ENCODE results near the gene STAP2.
A peak's percentile ranks its signal among the peaks of the same experiment; 100 is the strongest.

STAP2 gene

DNA sequence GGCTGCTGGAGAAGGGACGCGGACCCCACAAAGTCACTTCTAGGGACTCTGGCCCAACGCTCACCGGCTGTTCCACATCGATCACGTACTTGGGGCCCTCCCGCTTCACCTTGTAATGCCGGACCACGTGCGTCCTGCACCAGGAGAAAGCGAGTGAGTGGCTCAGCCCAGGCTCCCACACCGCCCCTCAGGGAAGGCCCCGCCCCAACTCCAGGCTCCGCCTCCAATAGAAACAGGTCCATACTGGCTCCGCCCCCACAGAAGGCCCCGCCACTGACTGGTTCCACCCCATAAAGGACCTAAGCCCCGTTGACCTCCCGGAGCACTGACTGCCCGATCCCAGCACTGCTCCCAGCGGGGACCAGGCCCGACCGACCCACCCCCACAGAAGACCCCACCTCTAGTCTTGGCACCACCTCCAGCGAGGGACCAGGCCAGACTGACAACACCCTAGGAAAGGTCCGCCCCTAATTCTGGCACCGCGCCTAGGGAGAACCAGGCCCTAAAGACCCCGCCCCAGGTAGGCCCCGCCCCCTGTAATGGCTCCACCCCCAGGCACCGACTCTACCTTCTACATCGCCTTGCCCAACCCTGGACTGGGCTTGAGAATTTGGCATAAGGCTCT, 11.3 kb downstream of the STAP2 start:
- peak in 1 of 2 donors; percentile 53 for DNase-seq (ENCODE audit: low read depth in 2 of 2)

DNA sequence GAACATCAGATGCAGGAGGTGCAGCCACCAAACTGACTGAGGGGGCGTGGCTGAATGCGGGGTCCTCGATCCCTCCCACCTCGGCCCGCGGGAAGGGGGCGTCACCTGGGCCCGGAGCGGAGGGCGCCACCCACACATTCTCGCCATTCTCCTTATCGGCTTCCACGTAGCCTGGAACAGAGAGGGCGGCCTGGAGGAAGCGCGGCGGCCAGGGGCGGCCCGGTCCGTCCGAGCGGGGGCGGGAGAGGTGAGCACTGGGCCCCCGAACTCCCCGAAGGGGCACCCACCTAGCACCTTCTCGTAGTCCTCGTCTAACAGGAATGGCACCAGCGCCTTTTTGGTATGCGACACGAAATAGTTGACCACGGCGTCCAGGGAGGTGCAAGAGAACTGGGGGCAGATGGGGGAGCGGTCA, 11.8 kb downstream of the STAP2 start:
- DNase-seq (ENCODE audit: low read depth in 2 of 2) = no peak

DNA sequence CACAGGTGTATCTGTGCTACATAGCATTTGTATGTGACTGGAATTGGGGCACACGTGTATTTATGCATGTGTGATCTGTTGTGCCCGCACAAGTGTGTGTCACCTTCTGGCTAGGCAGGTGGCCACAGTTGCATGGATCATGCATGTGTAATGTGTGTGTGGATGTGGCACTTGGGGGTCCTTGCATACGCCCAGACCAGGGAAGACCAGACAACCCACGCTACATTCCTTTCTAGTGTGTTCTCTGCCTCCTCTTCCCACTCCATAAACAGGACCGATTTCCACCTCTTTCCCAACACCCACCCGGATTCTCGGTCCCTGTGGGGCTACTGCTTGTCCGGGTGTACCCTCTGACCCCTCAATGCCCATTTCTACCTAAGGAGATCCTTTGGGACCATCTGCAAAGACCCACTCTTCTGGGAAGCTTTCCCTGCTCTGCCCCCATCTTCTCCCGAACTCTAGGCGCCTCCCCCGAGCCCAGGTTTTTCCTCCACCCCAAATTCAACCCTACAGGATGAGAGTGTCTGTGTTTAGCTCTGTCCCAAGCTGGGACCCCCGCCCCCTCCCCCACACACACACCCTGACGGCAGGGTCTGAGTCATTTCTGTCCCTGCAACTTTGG, 12.3 kb downstream of the STAP2 start:
- no peak for DNase-seq (ENCODE audit: low read depth in 2 of 2)

DNA sequence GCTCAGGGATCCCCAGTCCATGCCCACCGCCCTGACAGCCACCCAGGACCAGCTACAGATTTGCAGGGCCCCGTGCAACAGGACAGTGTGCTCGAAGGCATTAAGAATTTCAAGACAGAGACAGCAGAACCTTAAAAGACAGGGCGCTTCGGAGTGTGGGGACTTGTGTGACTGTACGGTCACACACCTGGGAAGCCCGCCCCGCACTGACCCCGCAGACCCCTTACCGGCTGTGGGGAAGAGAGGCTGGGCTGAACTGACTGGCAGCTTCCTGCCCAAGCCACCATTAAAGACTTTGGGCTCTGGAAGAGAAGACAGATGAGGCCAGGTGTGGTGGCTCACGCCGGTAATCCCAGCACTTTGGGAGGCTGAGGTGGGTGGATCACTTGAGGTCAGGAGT, 14.4 kb downstream of the STAP2 start:
- DNase-seq (ENCODE audit: low read depth in 2 of 2) = no peak

DNA sequence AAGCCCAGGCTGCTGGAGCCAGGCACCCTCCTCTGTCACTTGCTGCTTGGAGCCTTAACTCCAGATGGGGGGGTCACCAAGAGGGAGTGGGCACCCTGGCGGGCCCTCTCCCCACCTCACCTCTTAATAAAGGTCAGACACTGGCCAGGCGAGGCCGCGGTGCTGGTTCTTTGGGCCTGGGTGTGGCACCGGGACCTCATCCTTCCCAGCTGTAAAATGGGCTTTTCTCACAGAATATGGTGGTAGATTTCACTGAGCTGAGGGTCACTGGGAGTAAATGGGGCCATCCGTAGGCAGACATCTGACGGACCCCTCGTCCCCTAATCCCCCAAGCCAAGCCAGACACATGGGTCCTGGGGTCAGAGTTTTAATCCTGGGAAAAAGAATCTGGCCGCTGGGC, 14.9 kb downstream of the STAP2 start:
- no peak for DNase-seq (ENCODE audit: low read depth in 2 of 2)

DNA sequence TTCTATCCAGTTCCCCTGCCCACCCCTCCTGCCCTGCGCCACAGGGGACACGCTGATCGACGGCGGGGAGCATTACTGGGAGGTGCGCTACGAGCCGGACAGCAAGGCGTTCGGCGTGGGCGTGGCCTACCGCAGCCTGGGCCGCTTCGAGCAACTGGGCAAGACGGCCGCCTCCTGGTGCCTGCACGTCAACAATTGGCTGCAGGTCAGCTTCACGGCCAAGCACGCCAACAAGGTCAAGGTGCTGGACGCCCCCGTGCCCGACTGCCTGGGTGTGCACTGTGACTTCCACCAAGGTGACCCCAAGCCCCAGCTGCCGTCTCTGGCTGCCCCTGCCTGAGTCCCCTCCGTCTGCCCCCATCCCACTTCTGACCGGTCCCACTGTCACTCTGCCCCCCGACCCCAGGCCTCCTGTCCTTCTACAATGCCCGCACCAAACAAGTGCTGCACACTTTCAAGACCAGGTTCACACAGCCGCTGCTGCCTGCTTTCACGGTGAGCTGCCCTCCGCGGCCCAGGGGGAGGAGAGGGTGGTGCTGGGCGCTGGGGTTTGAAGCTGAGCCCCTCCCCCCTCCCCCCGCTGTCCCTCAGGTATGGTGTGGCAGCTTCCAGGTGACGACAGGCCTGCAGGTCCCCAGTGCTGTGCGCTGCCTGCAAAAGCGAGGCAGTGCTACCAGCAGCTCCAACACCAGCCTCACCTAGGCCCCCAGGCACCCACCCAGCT, 15.5 kb downstream of the STAP2 start:
- DNase-seq (ENCODE audit: low read depth in 2 of 2) = no peak

DNA sequence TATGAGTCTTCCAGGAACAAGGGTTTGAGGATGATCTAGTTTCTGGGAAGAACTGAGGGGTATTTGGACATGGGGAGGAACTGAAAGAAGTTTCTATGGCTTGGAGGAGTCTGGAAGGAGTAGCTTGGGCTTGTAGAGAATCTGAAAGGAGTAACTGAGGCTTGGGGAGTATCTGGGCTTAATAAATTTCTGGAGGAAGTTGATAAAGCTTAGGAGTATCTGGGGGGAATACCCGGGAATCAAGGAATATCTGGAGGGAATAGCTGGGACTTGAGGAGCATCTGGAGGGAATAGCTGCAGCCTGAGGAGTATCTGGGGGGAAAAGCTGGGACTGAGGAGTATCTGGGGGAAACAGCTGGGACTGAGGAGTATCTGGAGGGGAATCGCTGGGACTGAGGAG, 18.2 kb downstream of the STAP2 start:
- DNase-seq (ENCODE audit: low read depth in 2 of 2) = no peak

DNA sequence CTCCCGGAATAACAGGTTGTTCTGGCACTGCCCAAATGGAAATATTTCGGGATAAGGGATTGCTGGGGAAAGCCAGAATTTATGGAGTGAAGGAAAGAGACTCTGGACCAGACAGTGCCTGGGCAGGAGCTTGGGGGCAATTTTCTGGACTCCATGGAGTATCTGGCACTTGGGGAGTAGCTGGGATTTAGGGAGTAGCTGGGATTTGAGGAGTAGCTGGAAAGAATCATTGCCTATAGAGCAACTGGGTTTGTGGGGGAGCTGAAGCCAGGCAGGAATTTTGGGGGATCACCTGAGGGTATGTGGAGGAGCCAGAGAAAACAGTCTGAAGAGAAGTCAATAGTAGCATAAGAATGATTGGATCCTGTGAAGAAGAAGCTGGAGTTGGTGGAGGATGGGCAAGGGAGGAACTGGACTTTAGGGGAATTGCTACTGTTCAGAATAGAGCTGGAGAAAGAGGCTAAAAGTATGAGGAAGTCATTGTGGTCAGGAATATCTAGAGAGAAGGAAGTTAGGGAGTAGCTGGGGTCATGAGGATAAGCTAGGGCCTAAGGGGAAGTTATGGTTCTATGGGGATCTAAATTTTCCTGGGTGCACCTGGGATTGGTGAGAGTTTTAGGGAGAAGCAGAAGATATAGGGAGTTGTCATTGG, 19.4 kb downstream of the STAP2 start:
- DNase-seq (ENCODE audit: low read depth in 2 of 2) = no peak

DNA sequence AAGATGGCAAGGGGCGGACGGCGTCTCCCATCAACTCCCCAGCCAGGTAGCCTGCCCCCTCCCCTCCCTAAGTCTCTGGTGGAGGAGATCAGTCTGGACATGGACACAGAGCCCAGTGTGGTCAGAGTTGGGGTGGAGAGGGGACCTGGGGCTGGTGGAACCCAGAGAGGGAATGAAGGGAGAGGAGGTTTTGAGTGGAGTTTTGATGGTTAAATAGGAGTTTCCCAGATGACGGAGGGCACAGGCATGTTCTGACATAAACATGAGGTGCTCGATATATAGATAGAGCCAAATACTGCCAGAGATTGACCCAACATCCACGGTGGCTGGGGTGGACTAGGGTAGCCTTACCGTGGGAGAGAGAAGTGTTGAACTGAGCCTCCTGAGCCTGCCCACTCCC, 20.2 kb downstream of the STAP2 start:
- DNase-seq (ENCODE audit: low read depth in 2 of 2) = no peak

DNA sequence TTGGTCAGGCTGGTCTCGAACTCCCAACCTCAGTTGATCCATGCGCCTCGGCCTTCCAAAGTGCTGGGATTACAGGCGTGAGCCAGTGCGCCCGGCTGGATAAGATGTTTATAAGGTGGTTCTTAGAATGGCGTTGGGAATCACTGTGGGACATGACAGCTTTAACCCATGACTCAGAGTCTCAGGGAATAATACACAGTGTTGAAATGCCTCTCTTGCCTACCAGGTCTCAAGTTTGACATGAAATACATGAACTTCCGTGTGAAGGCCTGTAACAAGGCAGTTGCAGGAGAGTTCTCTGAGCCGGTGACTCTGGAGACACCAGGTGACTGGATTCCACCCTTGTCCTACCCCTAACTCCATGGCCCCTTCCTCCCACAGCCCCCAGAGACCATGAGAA, 21.7 kb downstream of the STAP2 start:
- DNase-seq (ENCODE audit: low read depth in 2 of 2) = no peak

DNA sequence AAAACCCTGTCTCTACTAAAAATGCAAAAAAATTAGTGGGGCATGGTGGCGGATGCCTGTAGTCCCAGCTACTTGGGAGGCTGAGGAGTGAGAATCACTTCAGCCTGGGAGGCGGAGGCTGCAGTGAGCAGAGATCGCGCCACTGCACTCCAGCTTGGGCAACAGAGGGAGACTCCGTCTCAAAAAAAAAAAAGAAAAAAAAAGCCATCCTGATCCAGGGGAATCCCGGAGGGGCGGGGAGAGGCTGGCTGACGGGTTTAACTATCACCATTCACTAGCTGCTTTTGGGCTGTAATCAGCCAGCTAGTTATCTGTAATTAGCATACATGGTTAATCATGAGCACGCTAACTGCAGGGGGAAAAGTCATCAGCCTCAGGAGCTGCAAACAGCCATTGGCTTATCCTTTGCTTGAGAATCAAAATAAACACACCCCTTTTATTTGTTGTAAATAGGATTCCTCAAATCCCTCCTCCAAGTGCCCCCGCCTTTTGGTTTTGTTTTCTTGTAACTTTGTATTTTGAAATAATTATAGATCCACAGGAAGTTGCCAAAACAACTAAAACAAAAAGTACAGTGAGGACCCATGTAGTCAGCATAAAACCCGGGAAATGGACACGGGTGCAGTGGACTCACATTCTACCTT, 24.7 kb downstream of the STAP2 start:
- no peak for DNase-seq (ENCODE audit: low read depth in 2 of 2)

DNA sequence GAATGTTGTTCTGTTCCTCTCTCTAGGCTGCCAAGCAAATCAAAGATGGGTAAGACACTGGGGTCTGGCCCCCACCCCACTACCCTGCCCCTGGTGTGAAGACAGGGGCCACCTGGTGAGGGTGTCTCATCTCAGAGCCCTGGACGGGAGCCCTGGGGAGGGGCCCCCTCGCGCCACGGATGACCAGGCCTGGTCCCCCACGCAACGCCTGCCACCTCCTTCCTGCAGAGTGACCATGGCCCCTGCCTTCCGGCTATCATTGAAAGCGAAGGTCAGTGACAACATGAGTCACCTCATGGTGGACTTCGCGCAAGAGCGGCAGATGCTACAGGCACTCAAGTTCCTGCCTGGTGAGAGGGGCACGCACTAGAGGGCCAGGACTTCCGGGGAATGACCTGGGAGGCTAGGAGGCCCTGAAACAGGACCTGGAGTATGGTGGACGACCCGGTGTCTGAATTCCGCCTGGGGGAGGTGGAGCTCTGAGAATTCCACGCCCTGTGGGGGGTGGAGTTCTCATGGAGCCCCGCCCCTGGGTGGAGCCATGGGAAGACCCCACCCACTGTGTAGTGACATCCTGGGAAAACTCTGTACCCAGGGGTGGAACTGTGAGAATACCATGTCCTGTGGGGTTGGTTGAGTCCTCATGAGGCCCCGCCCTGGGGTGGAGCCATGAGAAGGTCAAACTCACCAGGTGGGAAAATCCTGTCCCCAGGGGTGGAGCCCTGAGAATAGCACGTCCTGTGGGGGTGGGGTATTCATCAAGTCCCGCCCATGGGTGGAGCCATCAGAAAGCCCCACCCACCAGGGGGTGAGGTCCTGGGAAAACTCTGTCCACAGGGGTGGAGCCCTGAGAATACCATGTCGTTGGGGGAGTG, 28.1 kb downstream of the STAP2 start:
- no peak for DNase-seq (ENCODE audit: low read depth in 2 of 2)

DNA sequence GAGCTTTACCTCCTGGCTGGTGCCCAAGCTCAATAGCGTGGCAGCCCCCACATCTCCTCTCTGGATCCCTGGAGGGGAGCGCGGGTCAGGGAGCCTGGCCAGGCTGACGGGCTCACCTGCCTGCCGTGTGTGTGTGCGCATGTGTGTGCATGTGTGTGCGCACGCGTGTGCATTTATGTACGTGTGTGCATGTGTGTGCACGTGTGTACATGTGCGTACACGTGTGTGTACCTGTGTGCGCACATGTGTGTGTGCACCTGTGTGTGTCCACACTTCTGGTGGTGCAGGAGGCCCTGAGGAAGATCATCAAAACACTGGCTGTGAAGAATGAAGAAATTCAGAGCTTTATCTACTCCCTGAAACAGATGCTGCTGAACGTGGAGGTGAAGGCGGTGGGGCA, 33.0 kb downstream of the STAP2 start:
- no peak for DNase-seq (ENCODE audit: low read depth in 2 of 2)

DNA sequence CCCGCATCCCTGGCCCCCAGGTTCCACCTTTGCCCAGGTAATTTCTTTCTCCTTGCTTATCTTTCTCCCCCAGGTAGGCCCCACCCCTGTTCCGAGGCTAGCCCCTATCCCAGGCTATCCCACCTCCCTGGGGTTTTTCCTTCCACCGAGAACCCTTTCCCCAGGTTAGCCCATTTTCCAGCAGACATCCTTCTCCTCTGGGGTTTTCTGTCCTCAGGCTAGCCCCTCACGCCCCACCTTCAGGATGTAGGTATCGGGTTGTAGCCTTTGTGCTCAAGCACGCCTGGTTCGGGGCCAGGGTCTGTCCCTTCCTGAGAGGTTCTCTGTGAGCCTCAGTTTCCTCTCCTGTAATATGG, 33.4 kb downstream of the STAP2 start:
- DNase-seq (ENCODE audit: low read depth in 2 of 2) = no peak

DNA sequence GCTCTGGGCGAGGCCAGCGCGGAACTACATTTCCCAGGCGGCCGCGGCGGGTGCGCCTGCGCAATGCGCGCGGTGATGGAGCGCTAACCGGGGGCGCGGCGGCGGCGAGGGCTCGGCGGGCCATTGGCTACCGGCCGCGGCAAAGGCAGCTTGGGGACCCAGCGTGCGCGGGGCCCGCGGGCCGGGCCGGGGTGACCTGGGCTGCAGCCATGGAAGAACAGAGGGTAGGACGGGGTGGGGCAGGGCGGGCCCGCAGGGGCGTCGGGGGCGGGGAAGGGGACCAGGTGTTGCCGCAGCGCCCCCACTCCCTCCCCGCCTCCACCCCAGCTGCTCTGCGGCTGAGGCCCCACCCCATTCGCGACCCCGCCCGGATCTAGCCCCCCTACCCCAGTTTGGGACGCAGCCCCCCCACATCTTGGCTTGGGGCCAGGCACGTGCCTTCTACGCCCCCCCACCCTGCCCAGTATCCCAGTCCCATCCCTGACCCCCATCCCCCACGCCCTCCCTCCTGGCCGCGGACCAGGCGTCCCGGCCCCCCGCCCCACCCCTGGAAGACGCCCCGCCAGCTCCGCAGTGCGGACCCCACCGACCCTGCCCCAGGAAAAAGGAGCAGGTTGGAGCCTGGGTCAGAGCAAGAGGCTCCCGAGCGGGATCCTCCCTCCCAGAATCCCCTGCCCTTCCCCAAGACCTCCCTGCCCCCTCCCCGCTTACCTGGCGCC, 33.9 kb downstream of the STAP2 start, which contains the start of gene FSD1:
Gene FSD1, plus strand, starts transcription at position 61 of the 719 bp plus-strand sequence. Its CDS starts 149 bp downstream, at position 210.
- peak in 1 of 2 donors; percentile 38 for DNase-seq (ENCODE audit: low read depth in 2 of 2)

DNA sequence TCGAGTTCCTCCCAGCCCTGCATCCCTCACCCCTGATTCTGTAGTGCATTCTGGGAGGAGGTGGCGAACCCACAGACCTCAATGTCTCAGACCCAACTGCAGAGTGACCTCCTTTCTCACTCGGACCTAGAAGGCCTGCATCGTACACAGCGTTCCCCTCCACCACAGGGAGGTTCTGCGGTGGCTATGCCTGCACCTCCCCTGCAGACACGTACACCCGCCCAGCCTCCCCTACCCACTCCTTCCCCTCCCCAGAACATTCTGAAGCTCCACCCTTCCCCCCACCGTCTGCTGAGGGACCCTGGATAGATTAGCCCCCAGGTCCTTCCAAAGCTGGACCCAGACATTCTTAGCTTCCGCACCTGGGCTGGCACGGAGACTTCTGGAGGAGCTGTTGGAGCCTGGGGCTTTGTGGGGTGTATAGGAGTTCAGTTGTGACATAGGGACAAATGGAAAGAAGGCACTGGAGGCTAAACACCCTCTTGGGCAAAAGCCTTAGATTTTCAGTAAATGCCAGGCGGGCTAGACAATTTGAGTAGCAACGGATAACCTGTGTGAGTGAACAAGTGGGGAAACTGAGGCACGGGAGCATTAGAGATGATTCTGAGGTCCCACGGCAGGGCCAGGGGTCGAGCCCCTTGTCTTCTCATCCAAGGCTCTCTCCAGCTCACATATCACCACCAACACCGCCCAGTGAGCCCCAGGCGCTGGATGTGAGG, 34.6 kb downstream of the STAP2 start:
- DNase-seq (ENCODE audit: low read depth in 2 of 2) = no peak

DNA sequence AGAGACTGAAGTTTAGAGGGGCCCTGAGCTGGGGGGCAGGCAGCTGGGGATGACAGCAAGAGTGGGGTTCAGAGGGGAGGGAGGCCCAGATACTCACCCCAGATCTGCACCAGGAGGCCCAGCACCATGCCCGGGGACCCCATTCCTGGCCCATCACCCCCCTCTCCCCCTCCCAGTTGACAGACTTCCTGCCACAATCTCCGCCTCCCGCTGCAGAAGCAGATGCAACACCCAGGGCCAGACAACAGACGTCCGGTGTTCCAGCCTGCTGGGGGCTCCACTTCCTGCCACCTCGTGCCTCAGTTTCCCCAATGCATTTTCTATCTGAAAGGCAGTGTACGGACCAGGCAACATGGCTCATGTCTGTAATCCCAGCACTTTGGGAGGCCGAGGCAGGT, 36.4 kb downstream of the STAP2 start, which contains the start of gene TMIGD2:
Gene TMIGD2, minus strand, starts transcription at position 147 of the 398 bp plus-strand sequence. Its CDS starts 4 bp downstream, at position 143.
- DNase-seq (ENCODE audit: low read depth in 2 of 2) = no peak

DNA sequence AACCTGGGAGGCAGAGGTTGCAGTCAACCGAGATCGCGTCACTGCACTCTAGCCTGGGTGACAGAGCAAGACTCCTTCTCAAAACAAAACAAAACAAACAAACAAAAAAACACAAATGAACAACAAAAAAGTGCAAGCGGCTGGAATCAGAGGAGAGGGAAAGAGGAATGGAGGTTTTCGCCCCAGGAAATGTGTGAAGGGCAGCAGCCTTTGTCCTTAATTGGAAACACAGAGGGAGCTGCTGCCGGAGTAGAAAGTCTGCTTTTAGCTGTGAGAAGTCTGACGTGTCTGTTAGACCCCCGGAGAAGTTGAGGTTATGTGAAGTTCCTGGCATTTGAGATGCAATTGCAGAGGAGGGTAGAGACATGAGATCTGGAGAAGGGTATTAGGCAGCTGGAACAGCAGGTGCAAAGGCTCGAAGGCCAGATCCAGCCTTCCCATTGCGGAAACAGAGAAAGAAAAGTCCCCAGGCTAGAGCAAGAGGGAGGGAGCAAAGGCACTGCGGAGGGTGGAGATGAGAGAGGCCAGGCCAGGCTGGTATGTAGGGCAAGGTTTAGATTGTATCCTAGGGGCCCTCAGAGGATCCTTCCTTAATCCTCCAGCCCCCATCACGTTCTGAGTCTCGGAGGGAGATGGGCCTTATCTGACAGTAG, 36.9 kb downstream of the STAP2 start:
- no peak for DNase-seq (ENCODE audit: low read depth in 2 of 2)

DNA sequence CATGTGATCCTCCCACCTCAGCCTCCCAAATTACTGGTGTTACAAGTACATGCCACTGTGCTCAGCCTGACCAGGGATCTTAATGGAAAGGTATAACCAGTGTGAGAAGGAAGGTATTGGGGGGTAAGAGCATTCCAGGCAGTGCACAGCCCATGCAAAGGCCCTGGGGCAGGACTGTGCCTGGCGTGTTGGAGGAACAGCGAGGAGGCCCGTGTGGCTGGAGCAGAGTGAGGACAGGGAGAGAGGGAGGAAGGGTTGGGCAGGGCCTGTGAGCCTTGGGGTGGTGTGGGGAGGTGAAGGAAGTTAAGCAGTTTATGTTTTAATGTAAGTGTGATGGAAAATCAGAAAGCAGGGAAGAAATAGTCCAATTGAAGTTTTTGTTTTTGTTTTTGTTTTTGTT, 38.0 kb downstream of the STAP2 start:
- DNase-seq (ENCODE audit: low read depth in 2 of 2) = no peak
